ENCODE measurements around the gene MYO3B.

- TF ChIP-seq POLR2A (IDR thresholded peaks at IDR 0.05; ENCODE audit: low read length) = no peak
- no peak for TF ChIP-seq GATA1 (IDR thresholded peaks at IDR 0.05; ENCODE audit: low read depth, low read length)
Measured at GRCh38 chr2:170463206-170463537, 285.2 kb downstream of the MYO3B start.
